Activated T-cell treated with anti-CD3 and anti-CD28 coated beads for 24 hours (primary cell): ENCODE measurements around the gene KLHDC8B.

Source experiments
- DNase-seq: peaks from one replicate; pipeline ENCODE4 v3.0.0-alpha.2; 2020; ENCODE audit warnings: low read depth

Gene KLHDC8B

DNA sequence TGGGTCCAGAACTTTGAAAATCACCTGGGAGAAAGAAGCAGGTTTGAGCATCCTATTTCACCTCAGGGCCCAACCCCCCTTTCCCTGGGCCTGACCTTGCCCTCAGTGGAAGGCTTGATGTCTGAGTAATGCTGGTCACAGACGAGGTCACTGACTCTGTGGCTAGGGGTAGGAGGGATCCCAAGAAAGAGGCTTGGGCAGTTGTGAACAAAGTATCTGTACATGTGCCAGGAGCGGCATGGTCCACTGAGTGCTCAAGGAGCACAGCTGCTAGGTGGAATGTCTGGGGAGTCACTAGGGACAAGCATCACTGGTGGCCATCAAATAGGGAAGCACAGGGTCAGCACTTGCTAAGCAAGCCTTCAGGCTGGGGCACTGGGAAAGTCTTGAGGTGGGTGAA, 12.6 kb upstream of the KLHDC8B start:
- no peak for DNase-seq

DNA sequence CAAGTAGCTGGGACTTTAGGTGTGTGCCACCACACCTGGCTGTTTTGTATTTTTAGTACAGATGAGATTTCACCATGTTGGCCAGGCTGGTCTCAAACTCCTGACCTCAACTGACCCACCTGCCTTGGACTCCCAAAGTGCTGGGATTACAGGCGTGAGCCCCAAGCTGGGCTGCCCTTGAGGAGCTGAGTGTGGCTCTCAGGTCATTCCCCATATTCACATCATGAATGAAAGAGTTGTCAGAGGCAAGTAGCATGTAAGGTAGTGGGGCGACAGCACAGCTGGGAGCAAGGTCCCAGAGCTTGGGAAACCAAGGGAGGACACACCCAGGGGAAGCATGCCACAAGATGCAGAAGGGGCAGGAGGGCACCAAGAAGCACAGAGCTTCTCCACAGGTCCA, 10.2 kb upstream of the KLHDC8B start:
- DNase-seq, result no peak

DNA sequence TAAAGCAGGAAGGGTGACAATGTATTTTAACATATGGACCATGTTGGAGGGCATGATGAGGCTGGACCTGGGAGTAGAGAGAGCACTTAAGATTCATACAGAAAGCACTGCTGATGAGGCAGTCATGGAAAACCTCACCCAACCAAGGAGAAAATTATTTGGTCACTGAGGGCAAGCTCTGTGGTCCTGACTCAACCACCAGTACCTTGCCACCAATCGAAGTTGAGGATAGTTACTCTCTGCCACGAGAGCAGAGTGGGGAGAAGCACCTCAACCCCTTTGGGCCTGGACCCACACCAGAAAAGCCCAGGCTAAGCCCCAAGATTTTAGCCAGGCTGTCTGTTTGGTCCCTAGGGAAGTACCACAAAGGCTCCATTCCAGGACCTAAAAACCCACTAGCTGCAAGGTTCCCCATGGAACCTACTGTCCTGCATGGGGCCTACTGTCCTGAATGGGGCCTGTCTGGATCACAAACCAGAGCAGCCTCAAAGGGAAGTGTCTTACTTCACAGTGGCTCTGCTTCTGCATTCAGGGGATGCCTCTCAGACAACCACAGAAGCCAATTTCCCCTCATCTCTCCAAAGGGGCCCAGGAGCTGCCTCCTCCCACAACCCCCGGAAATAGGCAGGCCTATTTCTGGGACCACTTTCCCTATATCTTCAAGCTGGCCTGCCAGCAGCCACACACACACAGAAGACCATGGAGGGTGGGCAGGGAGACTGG, 9.4 kb upstream of the KLHDC8B start:
- no peak for DNase-seq

DNA sequence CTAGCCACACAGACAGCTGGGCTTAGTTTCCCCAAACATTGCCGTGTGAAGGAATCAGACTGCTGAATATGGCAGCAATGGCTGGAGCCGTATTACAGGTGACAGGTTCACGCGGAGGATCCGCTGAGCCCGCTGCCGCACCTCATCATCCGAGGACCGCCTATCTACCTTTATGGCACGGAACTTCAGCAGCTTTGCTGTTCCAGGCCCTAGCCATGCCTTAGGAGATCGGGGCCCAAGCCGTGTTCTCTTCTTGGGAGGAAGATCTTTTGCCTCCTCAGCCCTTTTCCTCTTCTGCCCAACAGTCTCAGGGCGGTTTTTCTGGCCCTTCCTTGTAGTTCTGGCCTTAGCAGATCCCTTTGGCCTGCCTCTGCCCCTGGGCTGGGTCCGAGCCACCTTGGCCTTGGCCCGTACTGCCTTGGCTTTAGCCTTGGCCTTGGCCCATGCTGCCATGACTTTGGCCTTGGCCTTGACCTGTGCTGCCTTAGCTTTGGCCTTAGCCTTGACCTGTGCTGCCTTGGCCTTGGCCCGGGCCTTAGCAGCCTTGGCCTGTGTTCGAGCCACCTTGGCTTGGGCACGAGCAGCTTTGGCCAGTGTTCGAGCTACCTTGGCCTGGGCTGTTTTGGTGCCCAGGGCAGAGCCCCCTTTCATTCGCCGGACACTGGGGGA, 8.5 kb upstream of the KLHDC8B start:
- no peak for DNase-seq

DNA sequence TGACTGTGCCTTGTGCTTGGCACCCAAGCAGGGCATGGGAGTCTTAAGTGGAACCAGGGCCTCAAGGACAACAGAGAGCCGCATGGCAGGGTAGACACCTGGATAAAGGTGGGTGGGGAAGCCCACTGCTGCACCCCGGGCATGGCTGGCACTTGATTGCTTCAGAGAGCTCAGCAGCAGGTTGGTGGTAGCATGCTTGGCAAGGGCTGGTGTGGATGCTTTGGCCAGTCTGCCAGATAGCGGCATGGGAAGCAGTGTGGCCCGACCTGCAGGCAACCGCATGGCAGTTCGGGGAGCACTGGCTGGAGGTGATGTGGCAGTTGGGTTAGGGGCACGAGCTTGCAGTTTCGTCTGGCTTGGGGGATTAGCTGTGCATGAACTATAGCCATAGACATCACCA, 7.8 kb upstream of the KLHDC8B start:
- DNase-seq, result no peak

DNA sequence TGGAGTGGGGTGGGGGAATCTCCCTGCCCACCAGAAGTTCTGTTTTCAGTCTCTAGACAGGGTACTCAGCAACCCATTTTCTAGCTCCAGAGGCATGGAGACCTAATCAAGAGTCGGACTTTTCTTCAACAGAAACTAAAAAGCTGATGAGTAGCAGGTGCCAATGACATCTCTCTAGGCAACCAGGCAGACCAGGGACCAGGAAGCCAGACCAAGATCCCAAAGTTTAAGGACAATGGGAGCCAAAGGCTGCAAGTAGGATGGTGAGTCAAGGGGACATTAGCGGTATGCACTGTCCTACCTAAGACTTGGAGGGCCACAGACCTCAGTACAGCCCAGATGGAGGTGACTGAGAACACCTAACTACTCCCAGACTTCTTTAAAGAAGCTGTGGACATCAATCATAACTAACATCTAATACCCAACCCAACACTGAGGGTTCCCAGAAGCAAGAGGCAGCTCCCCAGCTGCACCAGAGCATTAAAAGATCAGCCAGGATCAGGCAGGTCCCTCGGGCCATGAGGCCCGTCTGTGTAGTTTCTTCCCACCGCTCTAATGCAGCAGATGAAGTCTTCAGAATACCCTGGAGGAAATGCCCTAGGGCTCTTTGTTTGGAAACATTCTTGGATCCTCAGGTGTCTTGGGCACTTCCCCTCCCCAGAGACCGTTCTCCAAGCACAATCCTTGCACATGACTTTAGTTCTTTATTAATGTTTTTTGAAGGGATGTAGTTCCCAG, 6.2 kb upstream of the KLHDC8B start:
- DNase-seq, result no peak

DNA sequence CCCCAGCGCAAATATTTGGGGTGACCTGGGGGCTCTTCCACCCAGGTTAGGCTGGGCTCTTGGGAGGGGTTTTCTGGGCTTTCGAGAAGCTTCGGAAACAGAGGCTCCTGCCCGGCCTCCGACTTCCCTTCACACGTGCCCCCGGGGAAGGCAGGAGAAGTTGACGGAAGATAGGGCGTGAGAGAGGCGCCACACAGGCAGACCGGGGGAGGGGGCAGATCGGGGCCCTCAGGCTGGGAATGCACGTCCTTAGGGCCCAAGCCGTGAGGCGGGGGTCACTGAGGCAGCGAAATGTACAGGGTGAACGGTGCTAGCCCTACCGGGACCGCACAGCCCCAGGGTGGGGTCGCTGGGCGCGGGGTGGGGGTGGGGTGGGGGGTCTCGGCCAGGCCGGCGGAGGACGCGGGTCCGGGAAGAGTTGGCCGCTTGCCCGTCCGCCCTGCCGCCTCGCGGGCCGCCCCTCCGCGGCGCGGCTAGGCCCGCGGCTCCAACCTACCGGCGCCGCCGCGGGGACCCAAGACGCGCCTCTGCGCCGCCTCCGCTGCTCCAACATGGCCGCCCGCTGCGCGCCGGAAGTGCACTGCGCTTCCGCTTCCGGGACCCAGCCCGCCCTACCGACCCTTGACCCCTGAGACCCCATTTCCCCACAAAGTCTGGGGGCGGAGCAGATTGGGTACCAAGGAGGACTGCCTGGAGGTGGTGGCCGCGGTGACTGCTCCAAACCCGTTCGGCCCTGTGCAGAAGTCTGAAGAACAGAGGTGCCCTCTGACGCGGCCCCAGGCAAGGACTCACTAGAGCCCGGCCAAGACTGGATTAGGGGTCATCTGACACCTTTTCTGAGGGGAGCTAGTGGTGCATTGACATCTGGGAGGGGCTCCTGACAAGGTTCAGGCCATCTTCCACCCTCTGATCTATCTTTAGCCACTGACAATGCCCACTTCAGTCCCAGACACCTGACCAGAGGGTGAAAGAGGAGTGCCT, 5.3 kb upstream of the KLHDC8B start, which contains the start of gene CCDC71:
CCDC71 (minus strand) TSS at position 561 of the 981 bp plus-strand sequence. CDS start 2,123 bp downstream, outside the sequence.
- peak; percentile 73 for DNase-seq

DNA sequence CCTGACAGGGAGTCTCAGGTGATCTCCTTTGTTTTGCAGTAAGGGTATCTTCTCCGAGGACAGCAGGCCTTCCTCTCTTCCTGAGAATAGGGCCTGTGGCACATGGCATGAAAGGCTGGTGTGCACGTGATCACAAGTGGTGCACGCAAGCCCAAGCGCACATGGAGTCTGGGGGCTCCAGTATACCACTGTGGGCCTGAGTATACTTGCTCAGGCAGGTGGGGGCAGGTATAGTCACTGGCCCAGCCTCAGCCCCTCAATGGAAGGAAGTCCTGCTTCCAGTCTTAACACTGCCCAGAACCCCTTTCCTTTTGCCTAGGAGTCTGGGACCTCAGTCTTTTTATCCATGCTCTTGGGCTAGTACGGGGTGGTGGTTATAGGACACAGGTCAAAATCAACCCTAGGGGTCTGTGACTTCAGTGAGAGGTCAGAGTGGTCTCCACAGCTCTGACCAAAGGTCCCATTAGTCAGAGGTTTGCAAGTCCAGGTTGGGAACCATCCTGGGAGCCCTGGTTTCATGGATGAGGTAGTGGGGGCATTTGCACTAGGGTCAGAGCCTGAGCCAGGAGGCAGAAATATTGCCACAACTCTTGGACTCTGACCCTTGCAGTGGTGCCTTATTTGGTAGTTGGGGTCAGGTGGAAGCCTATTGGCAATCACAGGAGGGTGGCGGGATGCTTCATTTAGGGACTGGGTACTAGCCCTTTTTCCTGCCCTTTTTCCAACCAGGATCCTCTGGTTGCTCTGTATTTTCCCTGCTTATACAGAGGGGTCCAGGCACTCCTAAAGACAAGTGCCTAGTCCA, 4.4 kb upstream of the KLHDC8B start:
- DNase-seq, result no peak

DNA sequence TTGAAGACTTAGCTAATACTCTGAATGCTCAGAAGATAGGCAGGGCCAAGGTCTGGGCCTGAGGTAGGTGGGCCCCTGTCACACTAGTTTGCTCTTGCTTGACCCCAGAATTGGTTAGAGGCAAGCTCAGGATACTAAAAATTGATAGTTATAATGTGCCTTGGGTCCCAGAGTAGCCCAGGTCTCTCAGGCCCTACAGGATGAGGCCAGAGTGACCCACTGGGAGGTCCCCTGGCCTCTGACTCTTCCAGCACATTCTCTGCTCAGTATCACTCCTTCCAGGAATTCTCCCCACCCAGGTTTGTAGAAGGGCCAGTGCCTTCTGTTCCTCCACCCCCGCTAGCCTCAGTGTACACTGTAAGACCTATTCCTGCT, 667 bp upstream of the KLHDC8B start:
- DNase-seq, result no peak

DNA sequence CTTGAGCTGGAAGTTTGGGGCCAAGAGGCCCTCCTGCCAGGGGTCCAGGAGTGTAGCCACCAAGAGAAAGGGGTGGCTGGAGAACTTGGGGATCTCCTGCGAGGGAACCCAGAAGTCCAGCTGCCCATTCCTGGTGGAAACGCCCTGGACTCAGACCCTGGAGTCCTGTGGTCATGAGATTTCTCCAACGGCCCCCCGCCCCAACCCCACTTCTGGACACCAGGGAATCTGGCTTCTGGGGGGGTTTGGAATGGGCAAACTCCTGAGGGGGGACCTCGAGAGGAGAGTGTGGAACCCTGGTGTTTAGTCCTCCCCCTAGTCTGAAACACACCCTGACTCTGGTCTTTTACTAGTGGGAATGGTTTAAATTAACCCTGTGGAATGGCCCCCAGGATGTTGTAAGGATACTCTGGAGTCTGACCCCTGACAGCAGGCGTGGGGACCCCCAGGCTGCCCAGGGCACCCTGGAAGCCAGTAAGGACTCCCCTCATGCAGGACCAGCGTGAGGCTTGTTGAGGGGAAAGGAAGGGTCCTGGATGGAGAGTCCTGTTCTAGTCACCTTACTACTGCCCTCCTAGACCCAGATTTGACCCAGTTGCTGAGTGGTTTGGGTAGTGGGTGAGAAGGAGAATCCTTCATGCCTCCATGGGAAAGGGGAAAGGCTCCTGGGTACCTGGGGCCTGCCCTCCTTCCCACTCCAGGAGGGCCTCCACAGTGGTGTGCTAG, 540 bp downstream of the KLHDC8B start:
- no peak for DNase-seq

DNA sequence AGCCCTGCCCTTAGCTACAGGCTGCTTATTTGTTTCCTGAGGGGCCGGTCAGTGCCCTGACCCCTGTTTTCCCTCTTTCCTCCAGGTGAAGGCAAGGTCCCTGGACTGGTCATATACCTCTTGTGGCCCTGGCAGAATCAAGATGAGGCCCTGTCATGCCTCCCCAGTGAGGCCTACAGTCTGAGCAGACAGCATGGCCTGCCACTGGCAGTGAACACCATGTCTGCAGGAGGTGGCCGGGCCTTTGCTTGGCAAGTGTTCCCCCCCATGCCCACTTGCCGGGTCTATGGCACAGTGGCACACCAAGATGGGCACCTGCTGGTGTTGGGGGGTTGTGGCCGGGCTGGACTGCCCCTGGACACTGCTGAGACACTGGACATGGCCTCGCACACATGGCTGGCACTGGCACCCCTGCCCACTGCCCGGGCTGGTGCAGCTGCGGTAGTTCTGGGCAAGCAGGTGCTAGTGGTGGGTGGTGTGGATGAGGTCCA, 1.2 kb downstream of the KLHDC8B start:
- no peak for DNase-seq

DNA sequence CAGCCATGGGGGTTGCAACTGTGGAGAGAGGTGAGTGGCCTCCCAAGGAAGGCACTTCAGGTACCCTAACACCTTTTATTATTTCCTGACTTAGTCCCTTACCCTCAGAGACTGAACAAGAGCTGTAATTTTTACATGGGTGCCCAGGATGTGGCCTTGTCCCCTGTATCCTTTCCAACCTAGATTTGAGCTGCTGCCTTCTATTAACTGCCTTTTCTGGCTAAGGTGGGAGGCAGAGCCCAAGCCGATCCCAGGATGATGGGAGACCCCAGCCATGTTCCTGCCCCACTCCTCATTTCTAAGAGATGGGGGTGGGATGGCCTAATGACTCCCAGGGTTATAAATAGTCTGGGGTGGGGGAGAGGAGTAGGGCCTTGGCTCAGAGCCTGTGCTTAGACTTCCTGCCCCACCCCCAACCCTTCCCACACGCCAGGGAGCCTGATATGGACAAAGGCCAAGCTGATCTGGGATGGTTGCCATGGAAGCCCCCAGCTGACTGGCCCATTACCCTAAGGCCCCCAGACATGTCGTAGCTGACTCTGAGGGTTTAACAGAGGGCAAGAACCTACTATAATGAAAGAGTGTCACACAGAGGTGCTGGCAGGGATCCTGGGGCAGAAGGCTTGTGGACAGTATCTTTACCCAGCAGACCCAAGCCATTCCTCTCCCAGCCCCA, 1.9 kb downstream of the KLHDC8B start:
- DNase-seq, result no peak

DNA sequence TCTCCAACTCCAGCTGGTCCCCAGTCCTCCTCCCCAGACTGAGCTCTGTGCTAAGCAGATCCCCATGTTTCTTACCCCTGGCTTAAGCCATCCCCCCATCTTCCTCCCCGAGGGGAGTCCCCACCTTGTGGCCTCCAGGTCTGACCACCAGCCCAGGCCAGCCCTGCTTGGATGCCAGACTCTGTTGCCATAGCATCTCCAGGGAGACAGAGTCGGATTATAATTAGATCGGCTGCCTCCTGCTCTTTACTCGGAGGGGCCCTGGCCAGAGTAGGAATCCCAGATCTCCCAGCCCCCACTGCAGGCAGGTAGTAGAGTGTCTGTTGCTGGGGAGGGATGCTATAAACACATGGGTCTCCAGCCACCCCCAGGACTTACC, 2.4 kb downstream of the KLHDC8B start:
- DNase-seq, result no peak

DNA sequence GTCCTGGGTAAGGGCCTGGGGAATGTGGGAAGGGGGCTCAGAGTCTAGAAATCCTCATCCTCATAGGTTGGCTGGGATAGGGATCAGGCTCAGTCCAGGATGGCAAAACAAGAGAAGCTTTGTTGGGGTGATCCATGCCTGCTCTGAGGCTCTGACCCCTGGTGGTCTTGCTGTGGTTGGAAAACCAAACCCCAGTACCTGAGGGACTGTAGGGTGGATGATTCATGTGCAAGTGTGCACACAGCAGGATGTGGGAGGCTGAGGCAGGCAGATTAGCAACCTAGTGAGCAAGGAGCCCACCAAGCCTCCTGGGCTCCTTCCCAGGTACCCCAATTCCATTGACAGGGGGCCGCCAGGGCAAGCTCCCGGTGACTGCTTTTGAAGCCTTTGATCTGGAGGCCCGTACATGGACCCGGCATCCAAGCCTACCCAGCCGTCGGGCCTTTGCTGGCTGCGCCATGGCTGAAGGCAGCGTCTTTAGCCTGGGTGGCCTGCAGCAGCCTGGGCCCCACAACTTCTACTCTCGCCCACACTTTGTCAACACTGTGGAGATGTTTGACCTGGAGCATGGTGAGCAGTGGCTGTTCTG, 3.1 kb downstream of the KLHDC8B start:
- no peak for DNase-seq

DNA sequence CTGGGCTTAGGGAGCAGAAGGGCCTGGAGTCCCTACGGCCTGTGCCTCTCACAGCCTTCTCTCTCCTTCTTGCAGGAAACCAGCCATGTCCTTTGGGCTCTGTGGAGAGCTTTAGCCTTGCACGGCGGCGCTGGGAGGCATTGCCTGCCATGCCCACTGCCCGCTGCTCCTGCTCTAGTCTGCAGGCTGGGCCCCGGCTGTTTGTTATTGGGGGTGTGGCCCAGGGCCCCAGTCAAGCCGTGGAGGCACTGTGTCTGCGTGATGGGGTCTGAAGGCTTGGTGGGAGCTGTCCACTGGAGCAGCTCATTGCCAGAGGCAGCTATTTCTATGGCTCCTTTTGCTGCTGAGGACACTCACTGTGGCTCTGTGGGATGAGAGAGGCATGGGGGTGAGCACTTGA, 4.1 kb downstream of the KLHDC8B start:
- no peak for DNase-seq

DNA sequence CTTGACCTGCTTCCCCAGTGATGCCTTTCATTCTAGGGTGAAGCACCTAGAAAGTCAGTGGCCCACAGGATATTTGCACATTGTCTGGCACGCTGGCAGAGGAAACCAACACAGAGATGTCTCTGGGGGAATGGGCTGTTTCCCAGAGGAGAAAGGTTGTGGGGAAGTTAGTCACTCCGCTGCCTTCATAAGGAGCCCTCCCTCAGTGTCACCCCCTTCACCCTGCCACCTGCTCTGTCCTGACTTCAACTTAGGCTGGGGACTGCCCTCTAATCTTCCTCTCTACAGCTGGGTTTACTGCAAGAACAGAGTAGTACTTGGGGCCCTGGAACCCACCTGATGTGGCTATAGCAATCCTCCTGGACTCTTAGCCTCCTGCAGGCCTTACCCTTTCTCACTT, 5.7 kb downstream of the KLHDC8B start:
- no peak for DNase-seq

DNA sequence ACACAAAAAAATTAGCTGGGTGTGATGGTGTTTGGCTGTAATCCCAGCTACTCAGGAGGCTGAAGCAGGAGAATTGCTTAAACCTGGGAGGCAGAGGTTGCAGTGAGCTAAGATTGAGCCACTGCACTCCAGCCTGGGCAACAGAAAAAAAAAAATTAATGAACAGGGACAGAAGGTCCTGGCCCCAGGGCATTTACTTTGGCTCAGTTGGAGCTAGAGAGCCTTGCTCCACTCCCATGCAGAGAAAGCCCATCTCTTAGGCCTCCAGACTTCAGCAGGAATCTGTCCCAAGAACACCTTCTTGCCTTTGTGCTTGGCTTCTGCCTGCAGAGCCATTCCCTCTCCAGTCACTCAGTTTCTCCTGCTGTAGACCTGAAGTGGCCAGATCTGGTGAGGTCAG, 8.7 kb downstream of the KLHDC8B start:
- no peak for DNase-seq

DNA sequence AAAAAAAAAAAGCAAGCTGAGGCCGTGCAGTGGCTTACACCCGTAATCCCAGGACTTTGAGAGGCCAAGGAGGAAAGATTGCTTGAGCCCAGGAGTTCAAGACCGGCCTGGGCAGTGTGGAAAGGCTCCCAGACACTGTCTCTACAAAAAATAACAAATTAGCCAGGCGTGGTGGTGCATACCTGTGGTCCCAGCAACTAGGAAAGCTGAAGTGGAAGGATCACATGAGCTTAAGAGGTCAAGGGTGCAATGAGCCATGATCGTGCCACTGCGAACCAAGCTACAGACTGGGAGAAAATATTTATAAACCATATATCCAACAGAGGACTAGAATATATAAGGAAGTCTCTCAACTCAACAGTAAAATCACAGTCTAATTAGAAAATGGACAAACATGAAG, 10.0 kb downstream of the KLHDC8B start:
- no peak for DNase-seq

DNA sequence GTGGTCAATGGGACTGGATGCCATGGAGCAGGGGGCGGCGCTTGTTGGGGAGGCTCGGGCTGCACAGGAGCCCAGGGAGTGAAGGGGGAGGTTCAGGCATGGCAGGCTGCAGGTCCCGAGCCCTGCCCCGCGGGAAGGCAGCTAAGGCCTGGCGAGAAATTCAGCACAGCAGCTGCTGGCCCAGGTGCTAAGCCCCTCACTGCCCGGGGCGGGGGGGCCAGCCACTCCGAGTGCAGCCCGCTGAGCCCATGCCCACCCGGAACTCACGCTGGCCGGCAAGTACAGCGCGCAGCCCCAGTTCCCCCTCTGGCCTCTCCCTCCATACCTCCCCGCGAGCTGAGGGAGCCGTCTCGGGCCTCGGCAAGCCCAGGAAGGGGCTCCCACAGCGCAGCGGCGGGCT, 11.3 kb downstream of the KLHDC8B start:
- no peak for DNase-seq
